HG03558 (cell line): ENCODE results near the gene CCDC85B.
"Not testable (repeated sequence)": the region's sequence is repeated elsewhere in the genome, so short reads cannot be mapped to it uniquely, and the experiment has no call there.

Source experiments
- ATAC-seq: cut with Tn5 transposase; IDR thresholded peaks from one replicate; pipeline ENCODE4 v1.9.1; 2021; ENCODE audit warnings: moderate number of reproducible peaks; ENCODE audit not compliant: unreplicated experiment; ENCODE audit errors: extremely low read depth

CCDC85B gene

GRCh38 chr11:65890324-65891218 is at the start of gene CCDC85B:
CCDC85B (plus strand) TSS chr11:65890673; CDS start chr11:65890784, 111 bp downstream.
- ATAC-seq, result no peak

GRCh38 chr11:65842144-65842543 is 48.3 kb upstream of the CCDC85B start:
- no peak for ATAC-seq

GRCh38 chr11:65843811-65844210 is 46.7 kb upstream of the CCDC85B start:
- no peak for ATAC-seq

GRCh38 chr11:65844231-65844872 is 46.1 kb upstream of the CCDC85B start:
- ATAC-seq, result no peak

GRCh38 chr11:65847746-65848145 is 42.7 kb upstream of the CCDC85B start:
- no peak for ATAC-seq

GRCh38 chr11:65848693-65849092 is 41.8 kb upstream of the CCDC85B start:
- not testable (repeated sequence) for ATAC-seq

- ATAC-seq, result no peak
Observed at GRCh38 chr11:65849366-65849765, 41.1 kb upstream of the CCDC85B start.

GRCh38 chr11:65849771-65850216 is 40.7 kb upstream of the CCDC85B start:
- no peak for ATAC-seq

GRCh38 chr11:65850217-65851082 is 40.0 kb upstream of the CCDC85B start:
- ATAC-seq, result no peak

GRCh38 chr11:65851083-65851579 is 39.3 kb upstream of the CCDC85B start:
- ATAC-seq, result no peak

- ATAC-seq, result no peak
Observed at GRCh38 chr11:65851811-65852507, 38.5 kb upstream of the CCDC85B start.

GRCh38 chr11:65852508-65853245 is 37.8 kb upstream of the CCDC85B start:
- ATAC-seq, result no peak

- no peak for ATAC-seq
Observed at GRCh38 chr11:65853246-65853979, 37.1 kb upstream of the CCDC85B start.

- ATAC-seq, result no peak
Observed at GRCh38 chr11:65854161-65854592, 36.3 kb upstream of the CCDC85B start.

GRCh38 chr11:65854852-65855837 is 35.3 kb upstream of the CCDC85B start:
- no peak for ATAC-seq

GRCh38 chr11:65855927-65856363 is 34.5 kb upstream of the CCDC85B start:
- ATAC-seq, result no peak
